ENCODE results near the gene MTUS2.

- TF ChIP-seq CTCF (conservative IDR thresholded peaks at IDR 0.05; ENCODE audit: low read length) (no peak), EZH2phosphoT487 (IDR thresholded peaks at IDR 0.05; ENCODE audit: borderline replicate concordance) (no peak)
These were observed 720.2 kb downstream of the MTUS2 start for GRCh38 chr13:29540334-29540733.
